T1000 (cell line): ENCODE results near the gene FGFRL1.

Experiments
- DNase-seq: peaks from one replicate; lab custom pipeline; 2025; ENCODE audit warnings: mixed read lengths; lab: John Stamatoyannopoulos, UW

The FGFRL1 gene

DNA sequence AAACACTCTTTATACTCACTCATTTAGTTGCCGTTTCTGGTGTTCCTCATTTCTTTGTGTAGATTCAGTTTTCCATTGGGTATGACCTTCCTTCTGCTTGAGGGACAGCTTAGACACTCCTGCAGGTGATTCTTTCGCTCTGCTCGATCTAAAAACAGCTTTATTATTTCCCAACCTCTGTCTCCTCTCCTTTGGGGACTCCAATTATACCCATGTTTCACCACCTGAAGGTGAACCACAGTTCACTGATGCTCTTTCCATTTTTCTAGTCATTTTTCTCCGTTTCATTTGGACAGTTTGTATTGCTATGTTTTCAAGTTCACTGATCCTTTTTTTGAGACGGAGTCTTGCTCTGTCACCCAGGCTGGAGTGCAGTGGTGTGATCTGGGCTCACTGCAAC is 4.6 kb upstream of the FGFRL1 start:
- DNase-seq = no peak

DNA sequence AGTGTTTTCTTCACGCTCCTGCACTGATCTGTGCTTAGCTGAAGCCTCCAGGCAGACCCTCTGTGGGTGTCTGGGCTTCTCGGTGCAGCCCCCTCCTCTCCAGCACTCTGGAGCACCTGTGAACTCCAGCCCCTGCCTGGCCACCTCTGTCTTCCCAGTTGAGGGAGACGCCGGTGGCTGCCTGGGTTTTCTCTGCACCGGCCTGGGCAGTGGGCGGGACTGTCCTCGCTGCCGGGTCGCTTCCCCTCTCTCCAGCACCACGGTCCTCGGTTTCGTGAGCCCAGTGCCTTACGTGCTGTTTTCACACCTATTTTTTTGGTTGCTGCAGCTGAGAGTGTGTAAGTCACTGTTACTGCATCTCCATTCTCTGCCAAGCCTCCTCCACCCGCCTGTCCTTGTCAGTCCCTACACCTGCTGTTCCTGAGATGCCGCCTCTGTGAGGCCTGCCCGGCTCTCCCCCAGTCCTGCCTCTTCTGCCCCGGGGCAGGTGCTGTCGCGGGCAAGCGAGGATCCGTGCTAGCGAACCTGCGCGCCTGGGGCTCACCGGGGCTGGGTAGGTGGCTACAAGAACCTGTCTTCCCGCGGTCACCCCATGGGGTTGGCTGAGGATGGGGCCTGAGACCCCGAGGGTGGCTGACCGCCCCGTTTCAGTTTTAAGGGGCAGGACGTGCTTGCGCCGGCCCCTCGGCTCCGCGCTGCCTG is 2.4 kb upstream of the FGFRL1 start:
- DNase-seq = no peak

DNA sequence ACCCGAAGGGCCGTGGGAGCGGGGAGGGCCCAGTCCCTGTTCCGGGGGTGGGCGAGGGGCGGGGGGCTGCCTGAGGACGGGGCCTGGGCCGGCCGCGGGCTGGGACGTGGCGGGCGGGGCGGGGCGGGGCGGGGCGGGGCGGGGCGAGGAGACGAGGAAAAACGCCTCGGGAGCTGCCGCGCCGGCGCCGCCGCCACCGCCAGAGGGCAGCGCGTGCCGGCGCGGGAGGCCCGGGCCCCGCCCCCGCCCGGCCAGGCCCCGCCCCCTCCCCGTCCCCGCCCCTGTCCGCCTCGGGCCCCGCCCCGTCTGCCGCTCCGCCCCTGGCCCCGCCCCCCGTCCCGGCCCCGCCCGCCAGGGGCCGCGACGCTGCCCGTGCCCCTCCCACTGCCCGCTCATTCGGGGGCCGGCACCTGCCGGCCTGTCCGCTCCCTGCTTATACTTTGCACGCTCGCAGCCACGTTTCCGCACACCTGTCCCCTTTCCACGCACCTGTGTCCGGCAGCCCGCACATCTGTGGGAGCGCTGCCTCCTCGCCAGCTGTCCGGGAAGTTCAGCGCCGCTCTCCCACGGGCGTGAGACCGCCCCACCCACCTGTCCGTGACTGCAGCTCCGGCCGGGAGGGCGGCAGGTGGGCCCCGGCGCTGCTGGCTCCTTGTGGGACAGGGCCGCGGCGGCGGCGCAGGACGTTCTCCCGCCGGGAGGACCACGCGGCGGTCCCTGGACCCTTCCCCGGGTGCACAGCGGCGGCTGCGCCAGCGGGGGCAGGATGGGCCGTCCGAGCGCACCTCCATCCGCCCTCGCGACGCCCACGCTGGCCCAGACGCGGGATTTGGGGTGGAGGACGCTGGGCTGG is 1.7 kb upstream of the FGFRL1 start:
- DNase-seq = peak; percentile 49

DNA sequence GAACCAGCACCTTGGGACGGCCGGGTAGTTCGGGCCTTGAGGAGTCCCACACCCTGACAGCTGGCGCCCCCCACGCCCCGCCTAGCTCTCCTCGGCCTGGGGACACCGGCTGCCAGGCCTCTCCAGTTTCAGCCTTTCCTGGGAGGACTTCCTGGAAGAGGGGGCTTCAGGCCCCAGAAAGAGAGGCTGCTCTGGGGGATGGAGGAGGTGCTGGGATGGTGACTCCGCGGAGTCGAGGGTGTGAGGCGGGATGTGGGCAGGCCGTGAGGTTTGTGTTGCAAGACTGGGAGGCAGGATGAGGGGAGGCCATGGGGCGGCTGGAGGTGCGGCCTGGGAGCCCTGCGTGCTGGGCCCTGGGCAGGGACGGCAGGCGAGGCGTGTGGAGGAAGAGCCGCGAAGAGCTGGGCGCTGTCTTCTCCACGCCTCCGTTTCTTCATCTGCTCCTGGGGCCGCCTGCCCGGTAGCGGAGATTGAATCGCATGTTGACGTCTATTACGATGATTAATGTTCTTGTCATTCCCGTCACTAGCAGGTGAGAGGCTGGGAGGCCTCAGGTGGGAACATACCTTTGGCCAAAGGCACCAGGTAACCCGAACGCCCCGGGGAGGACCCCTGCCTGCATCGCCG is 918 bp upstream of the FGFRL1 start:
- DNase-seq = no peak

DNA sequence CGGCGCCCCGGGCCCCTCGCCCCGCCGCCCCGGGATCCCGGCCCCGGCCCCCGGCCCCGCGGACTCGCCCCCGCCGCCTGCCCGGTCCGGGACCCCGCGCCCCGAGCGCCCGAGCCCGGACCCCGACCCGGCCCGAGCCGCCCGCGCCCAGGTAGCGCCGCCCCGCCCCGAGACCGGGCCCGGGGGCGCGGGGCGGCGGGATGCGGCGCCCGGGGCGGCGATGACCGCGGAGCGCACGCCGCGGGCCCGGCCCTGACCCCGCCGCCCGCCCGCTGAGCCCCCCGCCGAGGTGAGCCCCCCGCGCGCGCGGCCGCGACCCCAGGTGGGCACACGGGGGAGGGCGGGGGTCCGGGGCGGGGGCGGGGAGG is 224 bp downstream of the FGFRL1 start:
- no peak for DNase-seq

DNA sequence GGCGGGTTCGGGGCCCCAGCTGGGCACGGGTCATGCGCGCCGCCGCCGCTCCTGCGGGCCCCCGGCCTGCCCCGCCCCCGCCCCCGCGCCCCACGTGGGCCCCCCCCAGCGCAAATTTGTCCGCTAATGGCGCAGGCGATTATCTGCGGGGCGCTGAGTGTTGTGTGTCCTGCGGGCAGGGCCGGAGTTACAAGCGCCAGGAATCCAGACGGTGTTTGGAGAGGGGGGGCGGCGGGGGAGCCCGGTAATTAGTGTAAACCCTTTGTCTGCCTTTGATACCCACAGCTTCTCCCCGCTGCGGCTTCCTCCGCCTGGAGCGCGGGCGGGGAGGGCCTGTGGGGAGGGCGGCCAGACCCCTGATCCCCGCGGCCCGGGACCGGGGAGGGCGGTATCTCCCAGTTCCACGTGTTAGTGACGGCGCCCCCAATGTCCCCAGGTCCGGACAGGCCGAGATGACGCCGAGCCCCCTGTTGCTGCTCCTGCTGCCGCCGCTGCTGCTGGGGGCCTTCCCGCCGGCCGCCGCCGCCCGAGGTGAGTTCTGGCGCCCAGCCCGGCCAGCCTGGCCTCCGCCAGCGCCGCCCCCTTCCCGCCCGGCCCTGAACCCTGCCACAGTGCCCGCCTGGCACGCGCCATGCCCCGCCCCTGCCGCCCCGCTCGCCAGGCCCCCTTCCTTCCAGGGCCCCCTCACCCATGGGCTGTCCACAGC is 761 bp downstream of the FGFRL1 start:
- DNase-seq = peak; percentile 23

DNA sequence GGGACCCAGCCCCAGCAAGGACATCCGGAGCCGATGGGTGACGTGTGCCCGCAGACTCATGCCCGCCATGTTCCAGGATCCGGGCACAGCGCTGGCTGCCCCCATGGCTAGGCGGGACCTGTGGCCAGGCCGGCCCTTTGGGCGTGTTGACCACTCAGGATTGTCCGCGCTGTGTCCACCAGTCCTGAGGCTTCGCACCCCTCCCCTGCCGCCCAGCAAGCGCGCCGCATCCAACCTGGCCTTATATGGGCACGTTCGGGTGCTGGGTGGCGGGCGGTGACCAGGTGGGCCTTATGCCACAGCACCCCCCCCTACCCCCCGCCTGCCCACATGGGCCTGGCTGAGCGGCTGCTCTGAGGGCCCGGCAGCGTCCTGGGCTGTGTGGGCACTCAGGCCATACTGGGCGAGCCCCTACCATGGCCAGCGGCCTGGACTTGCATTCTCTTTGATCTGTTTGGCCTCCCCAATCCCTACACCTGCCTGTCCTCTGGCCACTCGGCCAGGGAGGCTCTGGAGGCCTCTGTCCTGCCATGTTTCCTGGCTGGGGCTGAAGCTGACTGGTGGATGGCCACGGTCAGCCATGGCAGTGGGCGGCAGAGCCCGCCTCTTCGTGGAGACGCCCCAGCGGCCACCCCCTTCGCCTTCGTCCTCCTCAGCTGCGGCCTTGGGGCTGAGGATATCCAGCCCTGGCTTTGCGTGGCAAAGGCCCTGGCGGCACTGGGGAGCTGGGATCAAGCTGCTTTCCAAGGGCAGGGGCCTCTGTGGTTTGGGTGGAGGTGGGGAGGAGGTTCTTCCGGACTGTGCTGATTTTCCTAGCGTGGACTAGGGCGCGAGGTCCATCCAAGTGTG is 2.0 kb downstream of the FGFRL1 start:
- no peak for DNase-seq

DNA sequence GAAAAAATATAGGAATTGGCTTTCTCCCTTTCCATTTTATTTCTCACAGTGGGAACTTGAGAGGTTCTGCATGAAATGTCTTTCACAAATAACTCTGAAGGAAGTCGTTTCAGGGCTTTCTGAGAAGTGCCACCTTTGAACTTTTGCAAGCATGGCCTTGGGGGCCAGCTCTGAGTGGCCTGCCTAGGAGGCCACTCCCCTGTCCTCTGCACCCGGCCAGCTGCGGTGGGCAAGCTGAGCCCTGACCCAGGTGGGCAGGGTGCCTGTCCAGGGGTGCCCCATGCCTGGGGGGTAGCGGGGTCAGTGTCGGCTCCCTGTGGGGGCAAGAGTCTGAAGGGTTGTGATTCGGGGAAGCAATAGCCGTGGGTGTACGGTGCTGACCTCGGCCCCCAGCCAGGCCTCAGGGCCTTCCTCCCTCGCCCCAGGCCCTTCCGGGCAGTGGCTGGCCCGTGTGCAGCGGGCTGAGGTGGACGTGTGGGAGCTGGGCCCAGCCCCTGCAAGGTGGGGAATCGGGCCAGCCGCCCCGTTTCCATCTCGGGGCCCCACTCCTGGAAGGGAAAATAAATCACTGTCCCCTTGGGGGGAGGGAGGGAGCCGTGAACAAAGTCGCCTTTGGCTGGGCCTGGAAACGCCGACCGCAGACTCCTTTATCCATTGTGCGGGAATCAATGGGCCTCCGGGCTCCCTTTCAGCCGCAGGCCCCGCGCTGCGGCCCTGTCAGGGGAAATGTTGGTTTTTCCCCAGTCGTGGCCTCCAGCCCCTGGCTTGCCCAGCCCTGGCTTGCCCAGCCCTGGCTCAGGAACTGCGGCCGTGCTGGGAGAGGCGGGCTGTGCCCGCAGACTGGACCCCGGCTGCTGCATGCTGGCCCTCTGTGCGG is 3.1 kb downstream of the FGFRL1 start:
- DNase-seq = no peak

DNA sequence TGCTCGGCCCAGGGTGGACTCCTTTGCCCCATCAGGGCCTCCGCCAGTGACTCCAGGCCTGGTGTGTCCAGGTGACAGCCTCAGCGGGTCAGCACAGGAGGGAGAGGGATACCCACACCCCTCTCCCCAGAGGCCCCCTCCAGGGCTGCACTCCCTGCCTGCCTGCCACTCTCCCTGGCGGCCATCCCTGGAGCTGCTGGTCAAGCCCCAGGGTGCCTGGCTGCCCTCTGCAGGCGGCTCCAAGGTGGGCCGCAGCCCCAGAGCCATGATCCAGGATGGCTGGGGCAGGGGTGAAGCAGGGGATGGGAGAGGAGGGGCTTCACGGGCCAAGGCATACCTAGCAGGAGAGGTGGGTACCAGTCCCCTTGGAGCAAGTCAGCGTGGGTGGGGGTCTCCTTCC is 3.8 kb downstream of the FGFRL1 start:
- DNase-seq = no peak

DNA sequence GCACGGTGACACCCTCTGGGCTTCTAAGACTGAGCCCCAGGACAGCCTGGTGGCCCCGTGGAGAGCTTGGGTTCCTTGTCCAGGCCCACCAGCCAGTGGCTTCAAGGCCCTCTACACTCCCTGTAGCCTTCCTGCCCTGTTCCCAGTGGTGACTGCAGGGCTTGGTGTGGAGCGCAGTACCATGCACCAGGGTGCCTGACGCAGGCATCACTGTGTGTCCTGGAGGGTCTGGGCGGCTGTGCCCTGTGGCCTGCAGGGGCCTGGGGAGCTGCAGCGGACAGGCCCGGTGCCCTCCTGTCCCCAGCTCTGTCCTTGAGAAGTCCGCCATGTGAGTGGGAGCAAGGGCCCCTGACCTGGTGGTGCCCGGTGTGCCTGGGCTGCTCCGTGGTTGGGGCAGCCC is 4.3 kb downstream of the FGFRL1 start:
- no peak for DNase-seq

DNA sequence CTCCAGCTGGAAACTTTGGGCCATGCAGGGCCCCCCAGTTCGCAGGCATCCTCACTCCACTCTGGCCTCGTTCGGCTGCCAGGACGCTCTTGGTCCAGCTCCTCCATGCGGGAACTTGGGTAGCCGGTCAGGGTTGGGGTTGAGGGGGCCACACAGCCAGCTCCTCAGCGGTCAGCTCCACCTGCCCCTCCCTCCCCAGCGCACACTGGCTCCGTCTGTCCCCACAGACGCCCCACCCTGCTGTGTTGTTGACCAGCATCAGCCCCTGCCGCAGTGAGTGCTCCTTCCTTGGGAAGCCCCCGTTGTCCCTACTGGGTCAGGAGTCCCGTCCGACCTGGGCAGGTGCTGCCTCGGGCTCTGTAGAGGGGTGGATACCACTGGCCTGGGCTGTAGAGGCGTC is 5.8 kb downstream of the FGFRL1 start:
- DNase-seq = no peak

DNA sequence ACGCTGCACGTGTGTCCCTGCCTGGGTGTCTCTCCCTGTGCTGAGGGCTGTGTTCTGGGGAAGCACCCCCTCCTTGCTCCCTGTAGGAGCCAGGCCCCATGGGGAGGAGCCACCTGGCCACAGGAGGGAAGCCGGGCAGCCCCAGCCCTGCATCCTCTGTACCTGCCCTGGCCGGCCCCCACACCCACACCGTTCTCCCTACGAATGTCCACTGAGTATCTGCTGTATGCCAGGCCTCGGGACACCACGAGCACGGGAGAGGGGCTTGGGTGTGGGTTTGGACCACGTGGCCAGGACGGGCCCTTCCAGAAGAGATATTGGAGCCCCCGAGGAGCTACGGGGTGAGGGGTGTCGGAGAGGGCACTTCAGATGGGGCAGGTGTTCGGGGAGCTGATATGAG is 6.3 kb downstream of the FGFRL1 start:
- no peak for DNase-seq

DNA sequence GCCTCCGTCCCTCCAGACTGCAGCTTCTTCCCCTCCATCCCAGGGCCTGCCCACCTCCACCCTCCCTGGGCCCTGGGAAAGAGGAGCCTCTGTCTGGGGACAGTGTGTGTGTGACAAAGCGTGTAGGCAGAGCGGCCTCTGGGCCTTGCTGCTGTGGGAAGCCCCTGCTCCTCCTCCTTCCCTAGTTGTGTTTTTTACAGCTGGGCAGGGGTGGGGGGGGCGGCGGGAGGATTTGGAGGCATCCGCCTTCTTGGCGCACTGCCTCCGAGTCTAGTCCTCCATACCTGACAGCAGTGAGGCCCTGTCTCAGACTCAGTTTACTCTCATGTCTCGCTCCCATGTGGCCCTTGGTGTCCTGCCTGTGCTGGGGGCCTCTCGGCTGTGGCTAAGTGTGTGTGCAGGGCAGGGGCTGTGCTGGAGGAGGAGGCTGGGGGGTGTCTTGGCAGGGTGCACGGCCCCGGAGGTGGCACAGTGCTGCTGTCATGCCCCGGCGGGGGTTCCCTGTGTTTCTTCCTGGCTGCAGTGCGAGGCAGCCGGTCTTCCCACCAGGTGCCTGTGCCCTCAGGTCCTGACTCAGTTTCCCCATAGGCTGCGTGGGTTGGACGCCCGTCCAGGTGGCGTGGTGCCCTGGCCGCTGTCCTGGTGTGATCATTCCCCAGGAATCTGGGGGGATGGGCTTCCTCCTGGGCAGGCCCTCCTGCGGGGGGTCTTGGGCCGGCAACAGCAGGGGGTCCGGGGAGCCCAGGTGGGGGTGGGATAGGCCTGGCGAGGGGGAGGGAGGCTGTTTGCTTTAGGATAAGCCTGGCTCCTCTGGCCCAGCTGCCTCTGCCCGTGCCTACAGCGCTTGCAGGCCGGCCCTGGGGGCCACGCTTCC is 7.0 kb downstream of the FGFRL1 start:
- DNase-seq = no peak

DNA sequence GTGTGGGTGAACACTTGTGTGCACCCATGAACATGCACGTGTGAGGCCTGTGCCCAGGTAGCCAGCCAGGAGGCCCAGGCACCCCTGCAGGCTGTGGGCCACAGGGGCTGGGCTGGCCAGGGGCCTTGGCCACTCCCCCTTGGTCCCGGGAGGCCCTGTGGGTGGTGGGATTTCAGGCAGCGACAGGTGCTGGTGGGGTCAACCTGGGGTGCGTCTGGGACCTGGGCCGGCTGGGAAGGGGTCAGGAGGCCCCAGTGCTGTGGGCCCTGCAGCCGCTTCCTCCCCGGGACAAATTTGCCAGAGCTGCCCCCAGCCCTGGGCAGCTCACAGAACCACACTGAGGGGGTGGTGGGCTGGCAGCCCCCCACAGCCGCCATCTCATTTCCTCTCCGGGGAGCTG is 7.9 kb downstream of the FGFRL1 start:
- no peak for DNase-seq

DNA sequence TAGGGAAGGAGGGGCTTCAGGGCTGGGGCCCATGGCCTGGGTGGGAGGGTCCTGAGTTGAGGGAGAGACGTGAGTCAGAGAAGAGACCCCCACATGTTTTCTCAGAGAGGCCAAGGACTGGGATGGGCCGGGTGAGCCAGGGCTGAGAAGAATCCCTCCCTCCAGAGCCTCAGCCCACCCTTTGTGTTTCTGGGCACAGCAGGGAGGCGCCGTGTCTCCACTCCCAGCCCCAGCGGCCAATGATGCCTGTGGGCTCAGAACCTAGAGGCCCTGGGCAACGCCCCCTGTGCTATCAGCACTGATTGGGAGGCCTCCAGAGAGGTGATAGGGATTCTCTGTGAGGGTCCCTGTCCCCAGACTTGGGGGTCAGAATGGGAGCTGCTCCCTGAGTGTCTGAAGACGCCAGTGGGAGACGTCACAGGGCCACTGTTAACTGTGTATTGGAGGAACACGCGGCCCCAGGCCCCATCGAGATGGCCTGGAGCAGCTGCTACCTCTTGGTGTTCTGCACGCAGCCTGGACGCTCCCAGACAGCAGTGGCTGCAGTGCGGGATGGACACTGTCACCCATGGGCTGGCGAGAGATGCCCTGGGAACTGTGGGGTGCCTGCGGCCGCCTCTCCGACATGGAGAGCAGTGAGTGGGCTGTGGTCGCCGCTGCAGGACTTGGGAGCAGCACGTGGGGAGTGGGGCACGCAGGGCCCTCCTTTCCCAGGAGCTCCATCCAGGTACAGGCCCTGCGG is 8.5 kb downstream of the FGFRL1 start:
- no peak for DNase-seq

DNA sequence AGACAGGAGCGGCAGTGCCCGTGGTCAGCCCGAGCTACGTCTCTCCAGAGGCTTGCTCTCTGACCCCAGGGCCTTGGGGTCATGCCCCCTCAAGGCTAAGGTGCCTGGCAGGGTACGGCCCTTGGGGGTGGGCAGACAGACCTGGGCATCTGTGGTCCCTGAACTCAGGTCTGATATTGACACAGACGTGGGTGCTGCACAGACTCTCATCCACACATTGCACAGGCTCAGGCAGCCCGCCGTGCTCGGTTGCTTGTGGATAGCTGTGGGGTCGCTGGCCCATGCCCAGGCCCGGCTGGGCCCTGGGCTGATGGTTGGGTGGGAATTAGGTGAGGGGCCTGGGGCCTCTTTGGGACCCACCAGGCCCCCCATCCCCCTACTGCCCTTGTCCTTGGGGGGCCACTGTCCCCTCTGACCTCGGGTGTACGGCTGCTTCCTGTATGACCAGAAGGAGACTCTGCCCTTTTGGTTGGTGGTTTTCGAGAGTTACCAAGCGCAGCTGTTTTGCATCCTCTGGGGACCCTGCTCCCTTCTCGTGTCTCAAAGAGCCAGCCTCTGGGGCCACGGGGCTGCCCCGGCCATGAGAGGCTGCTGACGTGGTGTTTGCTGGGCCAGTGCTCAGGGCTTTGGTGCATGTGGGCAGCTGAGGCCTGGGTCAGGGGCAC is 10.1 kb downstream of the FGFRL1 start:
- no peak for DNase-seq

DNA sequence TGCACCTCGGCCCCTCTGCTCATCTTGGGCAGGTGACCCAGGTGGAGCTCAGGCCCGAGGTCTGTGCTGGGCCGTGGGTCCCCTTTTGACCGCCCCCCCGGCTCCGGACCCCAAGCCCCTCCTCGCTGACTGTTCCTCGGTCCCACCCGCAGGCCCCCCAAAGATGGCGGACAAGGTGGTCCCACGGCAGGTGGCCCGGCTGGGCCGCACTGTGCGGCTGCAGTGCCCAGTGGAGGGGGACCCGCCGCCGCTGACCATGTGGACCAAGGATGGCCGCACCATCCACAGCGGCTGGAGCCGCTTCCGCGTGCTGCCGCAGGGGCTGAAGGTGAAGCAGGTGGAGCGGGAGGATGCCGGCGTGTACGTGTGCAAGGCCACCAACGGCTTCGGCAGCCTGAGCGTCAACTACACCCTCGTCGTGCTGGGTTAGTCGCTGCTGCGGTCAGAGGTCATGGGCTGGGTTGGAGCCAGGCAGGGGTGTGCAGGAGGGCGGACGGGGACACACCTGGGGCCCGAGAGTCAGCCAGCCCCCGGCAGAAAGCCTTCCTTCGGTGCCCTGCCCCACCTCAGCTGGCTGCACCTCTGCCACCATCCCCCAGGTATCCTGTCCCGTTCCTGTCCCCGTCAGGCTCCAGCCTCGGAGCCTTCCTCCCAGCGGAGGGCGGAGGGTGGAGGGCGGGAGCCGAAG is 10.8 kb downstream of the FGFRL1 start:
- no peak for DNase-seq

DNA sequence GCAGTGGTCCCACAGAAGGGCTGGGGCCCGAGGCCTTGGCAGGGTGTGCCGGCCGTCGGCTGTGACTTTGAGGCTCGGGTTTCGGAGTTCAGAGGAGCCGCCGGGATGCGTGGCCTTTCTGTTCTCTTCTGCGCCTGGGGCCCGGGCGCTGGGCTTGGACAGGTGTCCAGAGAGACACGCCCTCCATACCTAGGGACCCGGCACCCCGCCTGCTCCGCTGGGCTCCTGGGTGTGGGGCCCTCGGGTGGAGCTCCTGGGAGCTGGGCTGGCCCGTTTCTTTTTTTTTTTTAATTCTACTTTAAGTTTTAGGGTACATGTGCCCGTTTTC is 11.3 kb downstream of the FGFRL1 start:
- no peak for DNase-seq
